Mesothelial cell of epicardium (in vitro differentiated cells): Measurements from ENCODE around the gene ARSG. TPM values are rescaled to one million over a fixed set of nuclear protein-coding genes. Genes with fewer than 3 reads are reported as not detected.

ENCODE experiments used
- DNase-seq, 2 experiments: peaks; one replicate each; pipeline ENCODE4 v3.0.0; 2021; ENCODE audit warnings: low spot score in 2 of 2; ENCODE audit not compliant: unreplicated experiment in 2 of 2
- H3K27ac Mint-ChIP-seq: 2 replicates; pipeline ENCODE4 v1.8.0; 2021; ENCODE audit warnings: mixed read lengths
- H3K27me3 Mint-ChIP-seq: 2 replicates; pipeline ENCODE4 v1.8.0; 2021; ENCODE audit warnings: low read depth, mixed read lengths
- H3K36me3 Mint-ChIP-seq: 2 replicates; pipeline ENCODE4 v1.8.0; 2021; ENCODE audit warnings: mixed read lengths
- H3K4me1 Mint-ChIP-seq: 2 replicates; pipeline ENCODE4 v1.8.0; 2021; ENCODE audit warnings: mixed read lengths
- H3K4me3 Mint-ChIP-seq: 2 replicates; pipeline ENCODE4 v1.8.0; 2021; ENCODE audit warnings: mild to moderate bottlenecking, moderate library complexity, mixed read lengths
- H3K9me3 Mint-ChIP-seq: 2 replicates; pipeline ENCODE4 v1.8.0; 2021; ENCODE audit warnings: mixed read lengths
- microRNA-seq: library from miRNA; unstranded; fragments of <30 nt; microRNA quantifications from one replicate; pipeline ENCODE4 v1.2.0, GENCODE V29; 2021; ENCODE audit warnings: inconsistent platforms, mixed read lengths
- total RNA-seq: library from RNA; stranded (reverse); gene quantifications from 3 replicates; pipeline ENCODE4 v1.2.1, GENCODE V29; 2021
- TF ChIP-seq, protein P1 (sequence below): fragments of 200-600 bp; sonication (generic); IDR thresholded peaks from one replicate; pipeline ENCODE4 v1.5.0; 2021; ENCODE audit warnings: antibody characterized with exemption; ENCODE audit not compliant: unreplicated experiment

Gene ARSG
- total RNA-seq, 1 donor from 2014 or later = 7.8 TPM

DNA sequence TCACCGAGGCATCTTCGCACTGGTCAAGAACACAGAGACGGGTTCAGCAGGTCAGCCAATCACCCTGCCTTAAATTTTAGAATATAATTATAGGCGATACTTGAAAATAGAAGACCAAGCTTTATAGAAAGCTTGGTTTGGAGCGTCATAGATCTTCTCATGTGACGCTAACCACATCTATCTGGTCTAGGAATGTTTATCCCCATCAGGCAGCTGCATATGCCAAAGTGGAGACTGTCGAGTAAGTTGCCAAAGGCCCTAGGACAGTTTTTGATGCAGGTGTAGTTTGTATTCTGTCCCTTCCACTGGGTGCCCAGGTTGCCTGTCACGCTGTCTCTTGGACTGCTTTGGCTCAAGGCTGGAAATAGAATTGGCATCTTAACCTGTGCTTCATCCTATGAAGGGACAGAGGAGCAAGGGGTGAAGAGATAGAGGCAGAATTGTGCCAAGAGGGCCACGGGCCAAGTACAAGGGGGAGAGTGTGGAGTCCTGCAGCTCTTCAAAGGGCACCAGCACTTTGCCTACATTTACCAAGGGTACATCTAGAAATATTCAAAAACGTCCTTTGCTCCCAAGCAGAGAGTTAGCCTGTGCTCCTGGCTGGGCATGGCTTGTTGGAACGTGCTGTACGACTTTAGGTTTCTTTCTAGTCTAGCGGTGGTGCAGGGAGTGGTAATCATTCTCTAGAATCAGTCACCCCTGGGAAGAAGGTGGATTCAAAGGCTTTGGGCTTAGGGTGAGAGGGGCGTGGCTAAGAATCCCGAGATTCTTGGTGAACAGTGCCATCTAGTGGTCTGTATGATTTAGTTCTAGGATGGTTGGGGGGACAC is 171.3 kb downstream of the ARSG start:
- H3K36me3 Mint-ChIP-seq = no peaks in the 10 kb centered on the region
- H3K4me3 Mint-ChIP-seq = no peak overlapping the region
- H3K27ac Mint-ChIP-seq = no peak overlapping the region
- peaks cover 13% of the 10 kb centered on the region for H3K4me1 Mint-ChIP-seq
- no peaks in the 10 kb centered on the region for H3K9me3 Mint-ChIP-seq
- TF ChIP-seq, protein P1, sequence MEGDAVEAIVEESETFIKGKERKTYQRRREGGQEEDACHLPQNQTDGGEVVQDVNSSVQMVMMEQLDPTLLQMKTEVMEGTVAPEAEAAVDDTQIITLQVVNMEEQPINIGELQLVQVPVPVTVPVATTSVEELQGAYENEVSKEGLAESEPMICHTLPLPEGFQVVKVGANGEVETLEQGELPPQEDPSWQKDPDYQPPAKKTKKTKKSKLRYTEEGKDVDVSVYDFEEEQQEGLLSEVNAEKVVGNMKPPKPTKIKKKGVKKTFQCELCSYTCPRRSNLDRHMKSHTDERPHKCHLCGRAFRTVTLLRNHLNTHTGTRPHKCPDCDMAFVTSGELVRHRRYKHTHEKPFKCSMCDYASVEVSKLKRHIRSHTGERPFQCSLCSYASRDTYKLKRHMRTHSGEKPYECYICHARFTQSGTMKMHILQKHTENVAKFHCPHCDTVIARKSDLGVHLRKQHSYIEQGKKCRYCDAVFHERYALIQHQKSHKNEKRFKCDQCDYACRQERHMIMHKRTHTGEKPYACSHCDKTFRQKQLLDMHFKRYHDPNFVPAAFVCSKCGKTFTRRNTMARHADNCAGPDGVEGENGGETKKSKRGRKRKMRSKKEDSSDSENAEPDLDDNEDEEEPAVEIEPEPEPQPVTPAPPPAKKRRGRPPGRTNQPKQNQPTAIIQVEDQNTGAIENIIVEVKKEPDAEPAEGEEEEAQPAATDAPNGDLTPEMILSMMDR = peak; percentile 75
- DNase-seq = peak; percentile 49 to 67
- no peaks in the 10 kb centered on the region for H3K27me3 Mint-ChIP-seq

GRCh38 chr17:68463211-68464019 is 172.1 kb downstream of the ARSG start:
- Mint-ChIP-seq H3K27ac (no peak overlapping the region), H3K4me1 (peaks cover 7% of the 10 kb centered on the region), H3K9me3 (no peaks in the 10 kb centered on the region), H3K27me3 (no peaks in the 10 kb centered on the region), H3K4me3 (no peak overlapping the region), H3K36me3 (no peaks in the 10 kb centered on the region)
- no peak for DNase-seq
- TF ChIP-seq, protein P1 = peak; percentile 55

GRCh38 chr17:68468334-68468733 is 177.0 kb downstream of the ARSG start:
- DNase-seq = no peak
- Mint-ChIP-seq H3K4me3 (no peak overlapping the region), H3K36me3 (no peaks in the 10 kb centered on the region), H3K9me3 (peaks cover 9% of the 10 kb centered on the region), H3K27me3 (no peaks in the 10 kb centered on the region), H3K4me1 (peaks cover 6% of the 10 kb centered on the region), H3K27ac (peak overlapping the region; percentile 29)
- TF ChIP-seq, protein P1 = no peak

DNA sequence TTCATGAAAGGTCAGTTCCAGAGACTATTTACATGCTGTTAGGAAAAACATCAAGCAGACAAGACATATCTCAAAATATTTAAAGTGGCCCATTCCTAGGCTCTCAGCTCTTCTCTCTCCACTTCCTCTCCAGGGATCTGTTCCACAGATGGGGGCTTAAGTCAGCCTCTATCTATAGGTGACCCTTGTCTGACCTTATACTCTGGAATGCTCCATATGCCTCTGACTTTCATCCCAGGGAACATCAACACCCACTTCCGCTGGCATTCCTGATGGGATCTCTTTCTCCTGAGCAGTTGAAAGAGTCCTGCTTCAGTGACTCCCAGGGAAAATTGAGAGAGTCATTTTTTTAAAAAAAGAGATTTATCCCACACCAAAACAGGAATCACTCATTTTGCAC is 177.5 kb downstream of the ARSG start:
- TF ChIP-seq, protein P1 = no peak
- DNase-seq = no peak
- H3K27me3 Mint-ChIP-seq = no peaks in the 10 kb centered on the region
- H3K4me3 Mint-ChIP-seq = no peak overlapping the region
- peaks cover 9% of the 10 kb centered on the region for H3K9me3 Mint-ChIP-seq
- peaks cover 6% of the 10 kb centered on the region for H3K4me1 Mint-ChIP-seq
- H3K36me3 Mint-ChIP-seq = no peaks in the 10 kb centered on the region
- H3K27ac Mint-ChIP-seq = peak overlapping the region; percentile 29

Small RNA genes within 50 kb of the gene (microRNA-seq; reads per million reads assigned to microRNA genes)
- gene MIR635 = not detected

Other genes with a start within 250 kb of the ARSG start
- 63.2 to 85.1 TPM (median 65.4 TPM) in 3 replicates for gene AMZ2, start 43.5 kb upstream of the ARSG start, total RNA-seq
- 0.89 to 1.3 TPM (median 0.90 TPM) in 3 replicates for gene SLC16A6, start 368 bp upstream of the ARSG start, total RNA-seq
- gene WIPI1, start 166.0 kb downstream of the ARSG start, total RNA-seq = 27.2 to 31.7 TPM (median 28.4 TPM) in 3 replicates
- 268 to 276 TPM (median 268 TPM) in 3 replicates for gene PRKAR1A, start 220.9 kb downstream of the ARSG start, total RNA-seq